Psoas muscle (tissue), 8 donors: ENCODE measurements around the gene SOX9. TPM values are rescaled to one million over a fixed set of nuclear protein-coding genes. Genes with fewer than 3 reads are reported as not detected.

Source experiments
- ATAC-seq, 4 donors: fragments of 200-7000 bp; cut with Tn5 transposase; one replicate each; pipeline ENCODE4 v1.9.1; 2020; ENCODE audit warnings: moderate library complexity in 3 of 4, mild to moderate bottlenecking in 2 of 4
- DNase-seq, 2 donors: peaks; one replicate each; pipeline ENCODE4 v3.0.0-alpha.2; 2020
- H3K27ac ChIP-seq: fragments of 200-600 bp; one replicate; pipeline ENCODE4 v1.8.0; 2022
- H3K27me3 ChIP-seq, 3 donors: fragments of 200-600 bp in 1 of 3; one replicate each; pipeline versions ENCODE4 v1.6.1 to v1.8.0; 2013 to 2022; ENCODE audit warnings: low read length in 2 of 3, mild to moderate bottlenecking in 2 of 3, moderate library complexity in 1 of 3; ENCODE audit not compliant: insufficient read depth in 3 of 3
- H3K36me3 ChIP-seq, 2 donors: fragments of 200-600 bp in 1 of 2; one replicate each; pipeline versions ENCODE4 v1.6.1 to v1.8.0; 2013 to 2022; ENCODE audit warnings: low read depth in 1 of 2, mild to moderate bottlenecking in 1 of 2, moderate library complexity in 1 of 2; ENCODE audit not compliant: insufficient read depth in 1 of 2
- H3K4me1 ChIP-seq: fragments of 200-600 bp; one replicate; pipeline ENCODE4 v1.8.0; 2022
- H3K4me3 ChIP-seq: fragments of 200-600 bp; one replicate; pipeline ENCODE4 v1.8.0; 2022; ENCODE audit warnings: mild to moderate bottlenecking
- H3K9me3 ChIP-seq: fragments of 200-600 bp; one replicate; pipeline ENCODE4 v1.8.0; 2022
- WGBS, 3 donors: extraction: QIAGEN DNeasy Blood & Tissue Kit; methylation state at CpG; one replicate each; pipeline versions ENCODE4 v1.1.6 to v1.1.7; 2013; 5-methylcytosine and 5-hydroxymethylcytosine counted together
- intact Hi-C, 2 donors: fragments of 100-400 bp; cut with DNase I; formaldehyde crosslinking; loops; one replicate each; pipeline versions ENCODE4 v1.11.0 to v1.14.2; 2022
- polyA plus RNA-seq, 3 donors: library from polyadenylated mRNA; stranded (reverse); fragments of 200-250 nt; gene quantifications; one replicate each; pipeline ENCODE4 v1.2.3, GENCODE V29; 2013
- total RNA-seq, 4 donors: library from RNA; stranded (reverse); fragmentation: NEBNext Ultra II Directional in 2 of 4; extraction: Animal tissue kit (Norgen Biotek cat#: 25700) in 2 of 4; gene quantifications; one replicate each; pipeline versions ENCODE4 v1.2.1 to v1.2.4, GENCODE V29; 2021 to 2023
- TF ChIP-seq, protein P1 (sequence below): fragments of 200-600 bp; IDR thresholded peaks from one replicate; pipeline ENCODE4 v1.8.0; 2022; ENCODE audit warnings: antibody characterized with exemption
- donor health status: healthy with polysubstance abuse.
- donor health status: DM: no; HTN: no; CAD: no; lungs with moderate emphysema.
- donor health status: Bipolar disorder and iron deficiency.
- donor health status: healthy.
- donor health status: DM: yes; HTN: yes; CAD: no.
- donor health status: DM: no; HTN: no; CAD: no.
- donor health status: DM: no; HTN: no; CAD: no.
- donor health status: DM: yes; HTN: yes; CAD: no.

Gene SOX9
- total and polyA plus RNA-seq, 7 donors: 0.58 to 2.7 (median 1.6) TPM

DNA sequence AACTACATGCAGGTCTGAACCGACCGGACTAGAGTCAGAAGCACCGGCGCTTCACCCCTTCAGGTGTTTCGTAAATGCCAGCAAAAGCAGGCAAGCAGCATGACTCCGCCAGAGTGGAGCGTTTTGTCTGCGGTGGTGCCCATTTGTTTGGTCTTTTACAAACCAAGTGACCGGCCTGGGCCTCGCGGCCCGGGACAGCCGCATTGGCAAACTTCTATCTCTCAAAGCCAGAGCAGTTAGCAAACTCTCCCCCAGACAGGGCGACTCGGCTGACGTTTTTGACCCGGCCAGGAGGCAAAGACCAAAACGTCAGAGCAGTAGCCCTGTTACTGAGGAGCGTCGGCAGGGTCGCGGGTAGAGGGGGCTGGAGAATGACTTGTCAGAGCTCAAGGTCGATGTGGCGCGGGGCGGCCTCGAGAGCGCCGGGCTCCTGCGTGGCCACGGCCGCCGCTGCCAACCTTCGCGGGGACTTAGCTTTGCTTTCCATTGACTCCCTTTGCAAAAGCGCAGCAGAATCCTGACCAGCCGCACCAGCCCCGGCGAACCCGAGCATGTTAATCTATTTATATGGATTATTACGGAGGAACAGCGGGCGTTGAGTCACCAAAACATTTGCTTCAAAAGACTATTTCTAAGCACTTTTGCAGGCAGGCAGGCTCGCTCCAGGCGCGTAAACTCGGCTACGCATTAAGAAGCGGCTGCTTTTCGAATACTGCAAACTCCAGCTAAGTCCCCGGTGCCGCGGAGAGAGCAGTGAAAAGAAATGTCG is 763 bp upstream of the SOX9 start:
- 6 to 8% (median 6%) methylated on average over 54 of the region's 54 CpGs for WGBS, 3 donors
- DNase-seq: peak; percentile 33 to 70
- peak; percentile 9 to 51 (median 24) for ATAC-seq
- Histone ChIP-seq H3K27me3 (peaks cover 0 to 31% (median 12%) of the 10 kb centered on the region in 3 donors), H3K9me3 (no peaks in the 10 kb centered on the region), H3K36me3 (no peaks in the 10 kb centered on the region), H3K4me1 (peaks cover 5% of the 10 kb centered on the region), H3K27ac (peak overlapping the region; percentile 88), H3K4me3 (peak overlapping the region; percentile 81)
- TF ChIP-seq, protein P1, sequence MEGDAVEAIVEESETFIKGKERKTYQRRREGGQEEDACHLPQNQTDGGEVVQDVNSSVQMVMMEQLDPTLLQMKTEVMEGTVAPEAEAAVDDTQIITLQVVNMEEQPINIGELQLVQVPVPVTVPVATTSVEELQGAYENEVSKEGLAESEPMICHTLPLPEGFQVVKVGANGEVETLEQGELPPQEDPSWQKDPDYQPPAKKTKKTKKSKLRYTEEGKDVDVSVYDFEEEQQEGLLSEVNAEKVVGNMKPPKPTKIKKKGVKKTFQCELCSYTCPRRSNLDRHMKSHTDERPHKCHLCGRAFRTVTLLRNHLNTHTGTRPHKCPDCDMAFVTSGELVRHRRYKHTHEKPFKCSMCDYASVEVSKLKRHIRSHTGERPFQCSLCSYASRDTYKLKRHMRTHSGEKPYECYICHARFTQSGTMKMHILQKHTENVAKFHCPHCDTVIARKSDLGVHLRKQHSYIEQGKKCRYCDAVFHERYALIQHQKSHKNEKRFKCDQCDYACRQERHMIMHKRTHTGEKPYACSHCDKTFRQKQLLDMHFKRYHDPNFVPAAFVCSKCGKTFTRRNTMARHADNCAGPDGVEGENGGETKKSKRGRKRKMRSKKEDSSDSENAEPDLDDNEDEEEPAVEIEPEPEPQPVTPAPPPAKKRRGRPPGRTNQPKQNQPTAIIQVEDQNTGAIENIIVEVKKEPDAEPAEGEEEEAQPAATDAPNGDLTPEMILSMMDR: no peak
- intact Hi-C loops: loop anchor here (5.0 to 10.0 kb wide), 7 partner anchors 143 to 648 kb away; no protein-coding TSS in a partner anchor

DNA sequence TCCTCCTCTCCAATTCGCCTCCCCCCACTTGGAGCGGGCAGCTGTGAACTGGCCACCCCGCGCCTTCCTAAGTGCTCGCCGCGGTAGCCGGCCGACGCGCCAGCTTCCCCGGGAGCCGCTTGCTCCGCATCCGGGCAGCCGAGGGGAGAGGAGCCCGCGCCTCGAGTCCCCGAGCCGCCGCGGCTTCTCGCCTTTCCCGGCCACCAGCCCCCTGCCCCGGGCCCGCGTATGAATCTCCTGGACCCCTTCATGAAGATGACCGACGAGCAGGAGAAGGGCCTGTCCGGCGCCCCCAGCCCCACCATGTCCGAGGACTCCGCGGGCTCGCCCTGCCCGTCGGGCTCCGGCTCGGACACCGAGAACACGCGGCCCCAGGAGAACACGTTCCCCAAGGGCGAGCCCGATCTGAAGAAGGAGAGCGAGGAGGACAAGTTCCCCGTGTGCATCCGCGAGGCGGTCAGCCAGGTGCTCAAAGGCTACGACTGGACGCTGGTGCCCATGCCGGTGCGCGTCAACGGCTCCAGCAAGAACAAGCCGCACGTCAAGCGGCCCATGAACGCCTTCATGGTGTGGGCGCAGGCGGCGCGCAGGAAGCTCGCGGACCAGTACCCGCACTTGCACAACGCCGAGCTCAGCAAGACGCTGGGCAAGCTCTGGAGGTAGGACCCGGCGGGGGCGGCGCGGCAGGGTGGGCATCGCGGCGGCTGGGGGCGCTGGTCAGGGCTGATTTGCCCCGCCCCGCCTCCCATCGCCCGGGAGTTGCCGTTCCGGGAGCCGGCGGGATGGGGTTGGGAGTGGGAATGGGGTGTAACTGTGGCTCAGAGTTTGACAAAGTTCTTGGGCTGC is 567 bp downstream of the SOX9 start:
- no peaks in the 10 kb centered on the region for H3K36me3 ChIP-seq
- WGBS, 3 donors: 1% methylated on average over 72 to 88 of the region's 88 CpGs
- H3K9me3 ChIP-seq: no peaks in the 10 kb centered on the region
- DNase-seq: peak; percentile 48 to 75
- intact Hi-C loops: loop anchor here (5.0 to 10.0 kb wide), 4 partner anchors 144 to 649 kb away; no protein-coding TSS in a partner anchor
- H3K27ac ChIP-seq: peak overlapping the region; percentile 88
- ATAC-seq: peak; percentile 52 to 67 (median 57)
- peaks cover 0 to 32% (median 11%) of the 10 kb centered on the region in 3 donors for H3K27me3 ChIP-seq
- peaks cover 5% of the 10 kb centered on the region for H3K4me1 ChIP-seq
- TF ChIP-seq, protein P1: no peak
- H3K4me3 ChIP-seq: peak overlapping the region; percentile 81

DNA sequence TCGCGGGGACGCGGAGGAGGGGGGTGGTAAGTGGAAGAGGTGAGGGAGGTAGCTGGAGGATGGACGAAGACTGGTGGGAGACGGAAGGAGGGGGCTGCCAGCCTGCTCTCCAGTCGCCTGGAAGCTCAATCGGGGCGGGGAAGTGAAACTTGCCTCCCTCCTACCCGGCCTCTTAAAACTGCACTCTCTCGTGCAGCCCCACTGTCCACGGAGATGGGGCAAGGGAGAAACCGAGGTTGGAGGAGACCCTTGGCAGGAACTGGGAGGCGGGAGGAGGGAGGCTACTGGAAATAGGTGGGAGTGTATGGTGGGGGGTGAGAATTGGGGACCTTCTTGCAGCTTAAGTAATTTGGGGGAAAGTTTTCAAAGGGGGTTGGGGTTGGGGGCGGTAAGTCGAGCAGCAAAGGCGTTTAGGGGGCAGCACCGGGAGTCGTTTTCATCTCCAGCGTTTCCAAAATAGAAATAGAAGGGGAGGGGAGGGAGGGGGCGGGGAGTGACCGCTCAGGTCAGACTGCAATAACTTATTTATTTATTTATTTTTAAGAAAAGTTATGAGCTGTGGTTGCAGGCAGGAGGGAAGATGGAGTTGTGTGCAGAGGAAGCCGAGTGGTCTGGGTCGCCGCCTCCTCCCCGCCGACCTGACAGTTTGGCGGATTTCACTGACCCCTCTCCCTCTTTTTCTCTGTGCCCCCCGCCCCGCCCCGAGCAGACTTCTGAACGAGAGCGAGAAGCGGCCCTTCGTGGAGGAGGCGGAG is 1.4 kb downstream of the SOX9 start:
- intact Hi-C loops: loop anchor here (5.0 to 10.0 kb wide), 4 partner anchors 145 to 650 kb away; no protein-coding TSS in a partner anchor
- no peak overlapping the region for H3K27ac ChIP-seq
- ATAC-seq (peak in 1 of 4 donors; percentile 1), DNase-seq (no peak)
- TF ChIP-seq, protein P1: no peak
- peaks cover 0 to 29% (median 9%) of the 10 kb centered on the region in 3 donors for H3K27me3 ChIP-seq
- H3K4me3 ChIP-seq: peak overlapping the region; percentile 81
- 2 to 9% (median 6%) methylated on average over 36 of the region's 36 CpGs for WGBS, 3 donors
- H3K4me1 ChIP-seq: peaks cover 9% of the 10 kb centered on the region
- no peaks in the 10 kb centered on the region for H3K9me3 ChIP-seq
- no peaks in the 10 kb centered on the region for H3K36me3 ChIP-seq

GRCh38 chr17:72122765-72123529 is 2.1 kb downstream of the SOX9 start:
- Histone ChIP-seq H3K4me3 (peak overlapping the region; percentile 81), H3K4me1 (peaks cover 9% of the 10 kb centered on the region), H3K9me3 (no peaks in the 10 kb centered on the region), H3K27ac (no peak overlapping the region), H3K27me3 (peaks cover 0 to 23% (median 7%) of the 10 kb centered on the region in 3 donors), H3K36me3 (no peaks in the 10 kb centered on the region)
- intact Hi-C loops: loop anchor here (5.0 to 10.0 kb wide), 4 partner anchors 146 to 651 kb away; no protein-coding TSS in a partner anchor
- WGBS, 3 donors: 26 to 32% (median 28%) methylated on average over 43 to 48 of the region's 48 CpGs
- ATAC-seq (no peak), DNase-seq (peak; percentile 26 to 58)
- TF ChIP-seq, protein P1: no peak
